ENCODE results near the gene RDH5. TPM values are rescaled to one million over a fixed set of nuclear protein-coding genes. Genes with fewer than 3 reads are reported as not detected.

The RDH5 gene
- total RNA-seq, 4 donors from 2014 or later, result 28.0 to 54.6 (median 38.4) TPM

DNA sequence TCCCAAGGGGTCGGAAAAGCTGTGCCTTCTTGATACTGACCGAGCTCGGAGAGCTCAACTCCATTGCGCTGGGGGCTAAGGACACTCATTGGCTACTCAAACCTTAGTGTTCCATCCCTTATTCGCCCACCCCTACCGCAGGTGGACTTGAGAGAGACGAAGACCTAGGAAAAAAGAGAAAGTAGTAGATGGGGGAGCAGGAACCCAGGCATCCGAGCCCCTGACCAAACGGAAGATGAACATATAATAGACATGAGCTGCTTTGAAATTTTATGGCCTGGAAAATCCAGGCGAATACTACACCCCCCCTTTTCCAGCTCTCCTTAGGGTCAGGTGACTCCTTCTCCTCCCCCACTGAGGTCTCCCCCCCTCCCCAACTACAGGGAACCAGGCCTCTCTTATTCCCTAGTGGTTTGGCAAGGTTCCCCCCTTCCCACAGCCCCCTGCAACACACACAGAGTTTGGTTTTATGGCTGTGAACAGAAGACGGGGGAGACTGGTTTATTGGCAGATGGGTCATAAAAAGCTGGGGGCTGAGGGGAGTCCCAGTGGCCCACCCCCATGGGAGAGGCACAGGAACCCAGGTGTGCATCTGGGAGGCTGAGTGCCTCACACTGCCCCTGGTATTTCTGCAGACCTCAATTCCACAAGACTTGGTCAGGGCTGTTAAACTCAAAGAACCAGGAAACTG, 24.3 kb downstream of the RDH5 start:
- no peak for DNase-seq (ENCODE audit: low spot score in 2 of 2)
- Histone ChIP-seq H3K4me3 (peak overlapping the region; percentile 42 to 95 (median 71)), H3K9me3 (no peaks in the 10 kb centered on the region)

DNA sequence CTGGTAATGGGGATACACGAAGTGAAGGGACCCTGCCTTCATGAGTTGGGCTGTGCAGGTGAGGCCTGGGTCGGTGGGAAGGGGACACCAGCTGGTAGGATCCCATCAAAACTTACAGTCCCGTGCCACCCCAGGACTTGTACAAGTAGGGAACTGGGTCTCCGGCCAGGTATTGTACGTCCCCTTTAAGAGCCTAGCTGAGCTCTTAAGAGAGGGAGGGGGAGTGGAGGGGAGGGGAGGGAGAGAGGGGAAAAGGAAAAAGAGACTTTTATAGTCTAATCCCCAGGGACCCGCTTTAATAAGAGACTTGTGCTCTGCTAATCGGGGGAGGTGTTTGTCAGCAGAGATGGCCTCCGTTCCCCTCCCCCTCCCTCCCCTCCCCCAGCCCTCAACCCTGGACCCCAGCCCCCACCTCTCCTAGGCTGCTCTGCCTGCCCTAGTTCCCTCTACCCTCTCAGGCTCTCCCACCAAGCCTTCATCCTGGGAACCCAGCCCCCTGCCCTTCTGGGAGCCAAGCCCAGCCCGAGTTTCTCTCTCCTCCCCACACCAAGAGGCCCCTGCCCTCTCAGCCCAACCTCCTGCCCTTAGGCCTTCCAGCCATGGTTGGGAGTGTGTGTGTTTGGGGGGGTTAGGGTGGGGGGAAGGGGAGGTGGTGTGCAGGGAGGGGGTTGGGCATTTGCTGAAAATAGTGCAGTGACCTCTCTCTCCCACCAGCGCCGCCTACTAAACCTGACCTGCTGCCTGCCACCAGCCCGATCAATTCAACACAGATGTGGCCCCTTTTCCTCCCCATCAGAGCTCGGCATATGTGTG, 25.4 kb downstream of the RDH5 start:
- no peak for DNase-seq (ENCODE audit: low spot score in 2 of 2)

More for the DNA sequence above, 24.3 kb downstream of the RDH5 start:
- peak overlapping the region; percentile 27 to 91 (median 80) for H3K27ac ChIP-seq
- H3K4me1 ChIP-seq, result peaks cover 3 to 47% (median 23%) of the 10 kb centered on the region in 4 donors
- TF ChIP-seq, protein P1, sequence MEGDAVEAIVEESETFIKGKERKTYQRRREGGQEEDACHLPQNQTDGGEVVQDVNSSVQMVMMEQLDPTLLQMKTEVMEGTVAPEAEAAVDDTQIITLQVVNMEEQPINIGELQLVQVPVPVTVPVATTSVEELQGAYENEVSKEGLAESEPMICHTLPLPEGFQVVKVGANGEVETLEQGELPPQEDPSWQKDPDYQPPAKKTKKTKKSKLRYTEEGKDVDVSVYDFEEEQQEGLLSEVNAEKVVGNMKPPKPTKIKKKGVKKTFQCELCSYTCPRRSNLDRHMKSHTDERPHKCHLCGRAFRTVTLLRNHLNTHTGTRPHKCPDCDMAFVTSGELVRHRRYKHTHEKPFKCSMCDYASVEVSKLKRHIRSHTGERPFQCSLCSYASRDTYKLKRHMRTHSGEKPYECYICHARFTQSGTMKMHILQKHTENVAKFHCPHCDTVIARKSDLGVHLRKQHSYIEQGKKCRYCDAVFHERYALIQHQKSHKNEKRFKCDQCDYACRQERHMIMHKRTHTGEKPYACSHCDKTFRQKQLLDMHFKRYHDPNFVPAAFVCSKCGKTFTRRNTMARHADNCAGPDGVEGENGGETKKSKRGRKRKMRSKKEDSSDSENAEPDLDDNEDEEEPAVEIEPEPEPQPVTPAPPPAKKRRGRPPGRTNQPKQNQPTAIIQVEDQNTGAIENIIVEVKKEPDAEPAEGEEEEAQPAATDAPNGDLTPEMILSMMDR (IDR thresholded peaks at IDR 0.05), result no peak
- TF ChIP-seq POLR2A (IDR thresholded peaks at IDR 0.05) (no peak), EP300 (IDR thresholded peaks at IDR 0.05) (no peak)
- no peaks in the 10 kb centered on the region for H3K27me3 ChIP-seq
- peaks cover 0 to 13% (median 0%) of the 10 kb centered on the region in 3 donors for H3K36me3 ChIP-seq
- 4 to 9% methylated on average over 11 of the region's 11 CpGs for WGBS, 2 donors

DNA sequence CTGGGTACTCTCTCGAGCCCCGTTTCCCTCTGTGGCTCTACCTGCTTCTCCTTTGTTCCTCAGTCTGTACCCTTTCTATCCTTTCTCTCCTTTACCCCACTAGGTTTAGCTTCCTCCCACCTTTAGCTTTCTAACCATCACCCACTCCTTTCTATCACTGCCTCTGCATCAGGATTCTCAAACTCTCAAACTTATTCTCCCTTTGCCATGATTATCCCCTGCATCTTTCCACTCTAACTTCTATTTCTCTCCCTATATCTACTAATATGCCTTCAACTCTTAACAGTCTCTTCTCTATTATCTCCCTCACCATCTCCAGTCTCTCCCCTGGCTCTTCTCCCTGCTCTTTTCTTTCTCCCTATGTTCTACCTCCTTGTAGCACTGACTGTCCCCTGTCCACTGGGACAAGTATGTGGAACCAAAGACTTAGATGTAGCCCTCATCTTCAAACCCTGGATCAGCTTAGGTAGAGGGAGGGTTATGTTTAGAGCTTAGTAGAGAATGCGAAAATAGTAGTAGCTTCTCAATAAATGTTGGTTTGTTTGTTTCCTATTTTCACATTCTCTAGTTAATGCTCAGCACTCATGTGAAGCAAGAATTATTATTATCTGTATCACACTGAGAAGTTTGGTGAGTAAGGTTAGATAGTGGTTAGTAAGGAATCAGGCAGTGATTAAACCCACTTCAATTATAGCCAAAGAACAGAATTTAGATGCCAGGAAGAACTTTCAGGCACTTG, 26.1 kb downstream of the RDH5 start:
- Histone ChIP-seq H3K36me3 (peaks cover 0 to 30% (median 0%) of the 10 kb centered on the region in 3 donors), H3K27ac (peak overlapping the region in 3 of 4 donors; percentile 51 to 91 (median 85)), H3K9me3 (no peaks in the 10 kb centered on the region), H3K27me3 (no peaks in the 10 kb centered on the region), H3K4me1 (peaks cover 3 to 47% (median 23%) of the 10 kb centered on the region in 4 donors), H3K4me3 (no peak overlapping the region)
- 30 to 35% methylated on average over 3 of the region's 3 CpGs for WGBS, 2 donors
- TF ChIP-seq EP300 (IDR thresholded peaks at IDR 0.05), result no peak
- TF ChIP-seq, protein P1 (IDR thresholded peaks at IDR 0.05), result no peak
- no peak for TF ChIP-seq POLR2A (IDR thresholded peaks at IDR 0.05)
- no peak for DNase-seq (ENCODE audit: low spot score in 2 of 2)

More for the DNA sequence above, 25.4 kb downstream of the RDH5 start:
- WGBS, 2 donors, result 9 to 14% methylated on average over 13 of the region's 13 CpGs
- peaks cover 0 to 23% (median 0%) of the 10 kb centered on the region in 3 donors for H3K36me3 ChIP-seq
- TF ChIP-seq, protein P1 (IDR thresholded peaks at IDR 0.05), result no peak
- TF ChIP-seq EP300 (IDR thresholded peaks at IDR 0.05) (no peak), POLR2A (IDR thresholded peaks at IDR 0.05) (no peak)
- H3K27ac ChIP-seq, result peak overlapping the region; percentile 27 to 91 (median 68)
- peak overlapping the region in 2 of 4 donors; percentile 7 to 26 for H3K4me3 ChIP-seq
- H3K27me3 ChIP-seq, result no peaks in the 10 kb centered on the region
- peaks cover 3 to 47% (median 23%) of the 10 kb centered on the region in 4 donors for H3K4me1 ChIP-seq
- H3K9me3 ChIP-seq, result no peaks in the 10 kb centered on the region

DNA sequence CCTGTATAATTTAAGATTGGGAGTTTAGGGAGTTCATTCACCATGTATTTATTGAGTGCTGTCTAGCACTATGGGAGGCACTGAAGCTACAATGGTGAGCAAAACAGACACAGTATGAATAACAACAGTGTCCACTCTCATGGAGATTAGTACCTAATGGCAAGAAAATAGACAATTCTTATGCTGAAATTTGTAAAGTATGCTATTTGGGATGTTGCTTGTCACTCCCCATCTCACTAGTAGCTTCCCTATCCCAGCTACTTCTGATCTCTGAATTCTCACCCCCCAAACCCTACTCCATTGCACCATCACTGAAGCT, 26.7 kb downstream of the RDH5 start:
- no peak for DNase-seq (ENCODE audit: low spot score in 2 of 2)
- no peak for TF ChIP-seq EP300 (IDR thresholded peaks at IDR 0.05)
- H3K9me3 ChIP-seq, result no peaks in the 10 kb centered on the region
- peak overlapping the region in 1 of 4 donors; percentile 51 for H3K27ac ChIP-seq
- H3K4me3 ChIP-seq, result no peak overlapping the region
- H3K4me1 ChIP-seq, result peaks cover 3 to 46% (median 23%) of the 10 kb centered on the region in 4 donors
- H3K27me3 ChIP-seq, result no peaks in the 10 kb centered on the region
- H3K36me3 ChIP-seq, result peaks cover 0 to 36% (median 0%) of the 10 kb centered on the region in 3 donors

DNA sequence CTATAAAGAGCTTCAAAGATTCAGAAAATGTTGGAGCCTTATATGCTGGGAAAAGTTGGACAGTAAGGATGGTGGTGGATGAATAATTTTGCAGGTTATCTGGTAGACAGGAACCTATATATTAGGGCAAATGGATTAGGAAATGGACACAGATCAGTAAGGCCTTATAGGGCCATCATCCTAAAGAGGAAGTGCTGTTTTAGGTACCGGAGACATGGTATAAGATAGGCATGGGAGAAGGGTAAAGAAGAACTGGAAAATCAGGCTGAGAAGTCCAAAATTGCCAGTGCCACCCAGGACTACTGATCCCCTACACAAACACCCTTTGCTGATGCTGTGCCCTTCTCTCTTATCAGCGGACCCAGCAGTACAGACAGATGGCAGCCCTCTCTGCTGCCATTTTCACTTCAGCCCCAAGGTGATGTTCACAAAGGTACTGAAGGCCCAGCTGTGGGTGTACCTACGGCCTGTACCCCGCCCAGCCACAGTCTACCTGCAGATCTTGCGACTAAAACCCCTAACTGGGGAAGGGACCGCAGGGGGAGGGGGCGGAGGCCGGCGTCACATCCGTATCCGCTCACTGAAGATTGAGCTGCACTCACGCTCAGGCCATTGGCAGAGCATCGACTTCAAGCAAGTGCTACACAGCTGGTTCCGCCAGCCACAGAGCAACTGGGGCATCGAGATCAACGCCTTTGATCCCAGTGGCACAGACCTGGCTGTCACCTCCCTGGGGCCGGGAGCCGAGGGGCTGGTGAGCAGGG, 28.2 kb downstream of the RDH5 start:
- no peaks in the 10 kb centered on the region for H3K9me3 ChIP-seq
- H3K36me3 ChIP-seq, result peaks cover 0 to 51% (median 2%) of the 10 kb centered on the region in 3 donors
- 89 to 90% methylated on average over 15 to 18 of the region's 18 CpGs for WGBS, 2 donors
- peaks cover 3 to 37% (median 19%) of the 10 kb centered on the region in 4 donors for H3K4me1 ChIP-seq
- no peak overlapping the region for H3K4me3 ChIP-seq
- H3K27me3 ChIP-seq, result no peaks in the 10 kb centered on the region
- DNase-seq (ENCODE audit: low spot score in 2 of 2), result no peak
- TF ChIP-seq EP300 (IDR thresholded peaks at IDR 0.05), result no peak
- TF ChIP-seq, protein P1 (IDR thresholded peaks at IDR 0.05), result no peak
- no peak for TF ChIP-seq POLR2A (IDR thresholded peaks at IDR 0.05)
- no peak overlapping the region for H3K27ac ChIP-seq
